Gastrocnemius medialis (tissue), 4 donors: ENCODE results near the gene DEPDC1B. TPM values are rescaled to one million over a fixed set of nuclear protein-coding genes. Genes with fewer than 3 reads are reported as not detected.
"Not testable (repeated sequence)": the region's sequence is repeated elsewhere in the genome, so short reads cannot be mapped to it uniquely, and the experiment has no call there.

Experiments
- ATAC-seq, 2 donors: fragments of 150-250 bp; one replicate each; pipeline ENCODE4 v1.9.1; 2016
- DNase-seq, 2 donors: peaks; one replicate each; pipeline ENCODE4 v3.0.0-alpha.2; 2019
- H3K27ac ChIP-seq, 4 donors: fragments of 200-600 bp; sonication (generic); 1 replicate in 1 of 4; 2 replicates in 3 of 4; pipeline ENCODE4 v1.5.1; 2016 to 2018; ENCODE audit warnings: mild to moderate bottlenecking in 2 of 4, moderate library complexity in 1 of 4
- H3K27me3 ChIP-seq, 3 donors: fragments of 200-600 bp; sonication (generic) in 2 of 3; 1 replicate in 1 of 3; 2 replicates in 2 of 3; pipeline versions ENCODE4 v1.5.1 to v1.6.0; 2016 to 2019; ENCODE audit warnings: mild to moderate bottlenecking in 1 of 3, moderate library complexity in 1 of 3
- H3K36me3 ChIP-seq, 2 donors: fragments of 200-600 bp; sonication (generic) in 1 of 2; one replicate each; pipeline ENCODE4 v1.5.1; 2017 to 2018
- H3K4me1 ChIP-seq, 2 donors: fragments of 200-600 bp; sonication (generic) in 1 of 2; one replicate each; pipeline ENCODE4 v1.5.1; 2016 to 2017; ENCODE audit warnings: mild to moderate bottlenecking in 2 of 2
- H3K4me3 ChIP-seq, 4 donors: fragments of 200-600 bp; sonication (generic) in 3 of 4; 1 replicate in 1 of 4; 2 replicates in 3 of 4; pipeline ENCODE4 v1.5.1; 2016 to 2019; ENCODE audit warnings: mild to moderate bottlenecking in 2 of 4
- H3K9me3 ChIP-seq, 3 donors: fragments of 200-600 bp; sonication (generic) in 2 of 3; 1 replicate in 1 of 3; 2 replicates in 2 of 3; pipeline ENCODE4 v1.5.1; 2016 to 2019
- CTCF ChIP-seq, 5 experiments: fragments of 450-650 bp in 3 of 5; fragments of 200-600 bp in 2 of 5; sonication (generic) in 2 of 5; IDR thresholded peaks in 4 of 5; conservative IDR thresholded peaks in 1 of 5; 1 replicate in 4 of 5; 2 replicates in 1 of 5; pipeline ENCODE4 v1.5.1; 2016 to 2019; ENCODE audit warnings: antibody characterized with exemption in 5 of 5, mild to moderate bottlenecking in 3 of 5, moderate library complexity in 3 of 5
- POLR2A ChIP-seq, 2 donors: fragments of 450-650 bp; IDR thresholded peaks; one replicate each; pipeline ENCODE4 v1.6.1; 2017; ENCODE audit warnings: antibody characterized with exemption in 2 of 2, mild to moderate bottlenecking in 2 of 2, moderate library complexity in 2 of 2
- in situ Hi-C, 4 donors: fragments of 200-750 bp; cut with MboI; loops; one replicate each; pipeline versions ENCODE4 v1.15.0 to v1.8.0; 2017; ENCODE audit warnings: low sequenced_read_pairs in 4 of 4
- intact Hi-C: fragments of 100-400 bp; cut with DNase I; formaldehyde crosslinking; loops from one replicate; pipeline ENCODE4 v1.15.1; 2023; ENCODE audit warnings: low total_unique reads
- total RNA-seq, 4 donors: library from RNA; depleted of rRNA; stranded (reverse); fragments of >200 nt; gene quantifications; one replicate each; pipeline versions ENCODE4 v1.1.0 to v1.2.3, GENCODE V29; 2016

The DEPDC1B gene
- total RNA-seq, 4 donors from 2014 or later: 0.42 TPM; not detected in 3

GRCh38 chr5:60738933-60739332 lies 39.0 kb upstream of the DEPDC1B start:
- H3K4me1 ChIP-seq: no peaks in the 10 kb centered on the region
- no peak for ATAC-seq
- intact Hi-C loops: no loop called here

GRCh38 chr5:60738461-60738860 lies 38.5 kb upstream of the DEPDC1B start:
- DNase-seq: no peak
- intact Hi-C loops: no loop called here
- no peak for TF ChIP-seq CTCF (IDR thresholded peaks at IDR 0.05 in 4 of 5, conservative IDR thresholded peaks at IDR 0.05 in 1 of 5)
- Histone ChIP-seq H3K4me1 (no peaks in the 10 kb centered on the region), H3K9me3 (no peaks in the 10 kb centered on the region), H3K4me3 (no peak overlapping the region), H3K36me3 (no peaks in the 10 kb centered on the region), H3K27me3 (no peaks in the 10 kb centered on the region), H3K27ac (no peak overlapping the region)
- in situ Hi-C loops: no loop called here
- ATAC-seq: no peak

More at GRCh38 chr5:60738933-60739332, 39.0 kb upstream of the DEPDC1B start:
- Histone ChIP-seq H3K36me3 (no peaks in the 10 kb centered on the region), H3K9me3 (no peaks in the 10 kb centered on the region), H3K27me3 (no peaks in the 10 kb centered on the region), H3K4me3 (no peak overlapping the region), H3K27ac (no peak overlapping the region)
- DNase-seq: no peak
- TF ChIP-seq POLR2A (IDR thresholded peaks at IDR 0.05): no peak
- TF ChIP-seq CTCF (IDR thresholded peaks at IDR 0.05 in 4 of 5, conservative IDR thresholded peaks at IDR 0.05 in 1 of 5): no peak
- in situ Hi-C loops: no loop called here

GRCh38 chr5:60730858-60731257 lies 30.9 kb upstream of the DEPDC1B start:
- intact Hi-C loops, H3K27me3 ChIP-seq, H3K36me3 ChIP-seq, H3K4me1 ChIP-seq, H3K9me3 ChIP-seq, H3K27ac ChIP-seq, DNase-seq, H3K4me3 ChIP-seq, in situ Hi-C loops, ATAC-seq: not testable (repeated sequence)

GRCh38 chr5:60727033-60727679 lies 27.2 kb upstream of the DEPDC1B start:
- no peak overlapping the region for H3K27ac ChIP-seq
- in situ Hi-C loops (no loop called here), intact Hi-C loops (no loop called here)
- no peaks in the 10 kb centered on the region for H3K27me3 ChIP-seq
- ATAC-seq (no peak), DNase-seq (no peak)
- H3K4me3 ChIP-seq: no peak overlapping the region
- H3K9me3 ChIP-seq: no peaks in the 10 kb centered on the region
- H3K4me1 ChIP-seq: no peaks in the 10 kb centered on the region
- no peak for TF ChIP-seq POLR2A (IDR thresholded peaks at IDR 0.05)
- TF ChIP-seq CTCF (IDR thresholded peaks at IDR 0.05 in 4 of 5, conservative IDR thresholded peaks at IDR 0.05 in 1 of 5): no peak
- H3K36me3 ChIP-seq: no peaks in the 10 kb centered on the region

- ATAC-seq (no peak), DNase-seq (no peak)
- no peaks in the 10 kb centered on the region for H3K27me3 ChIP-seq
- H3K4me1 ChIP-seq: no peaks in the 10 kb centered on the region
- TF ChIP-seq CTCF (IDR thresholded peaks at IDR 0.05 in 4 of 5, conservative IDR thresholded peaks at IDR 0.05 in 1 of 5): no peak
- no peak for TF ChIP-seq POLR2A (IDR thresholded peaks at IDR 0.05)
- no peaks in the 10 kb centered on the region for H3K9me3 ChIP-seq
- H3K27ac ChIP-seq: no peak overlapping the region
- H3K36me3 ChIP-seq: no peaks in the 10 kb centered on the region
- in situ Hi-C loops (no loop called here), intact Hi-C loops (no loop called here)
- H3K4me3 ChIP-seq: no peak overlapping the region
Measured at GRCh38 chr5:60724126-60724525, 24.2 kb upstream of the DEPDC1B start.
